NB4 (cell line): ENCODE measurements around the gene SHC1.

Source experiments
- CTCF ChIP-seq: IDR thresholded peaks from one replicate; pipeline ENCODE4 v1.5.1; 2012; ENCODE audit warnings: low read depth, low read length
- MAX ChIP-seq: IDR thresholded peaks from 2 replicates; pipeline ENCODE4 v1.6.1; 2011; ENCODE audit warnings: low read depth, low read length
- POLR2A ChIP-seq: IDR thresholded peaks from 2 replicates; pipeline ENCODE4 v1.6.1; 2011; ENCODE audit warnings: mild to moderate bottlenecking; ENCODE audit not compliant: insufficient read length; ENCODE audit errors: extremely low read depth

GRCh38 chr1:155007251-155007828 is 36.8 kb upstream of the SHC1 start:
- TF ChIP-seq CTCF (no peak), POLR2A (no peak), MAX (no peak)
